GM20000 (cell line): Measurements from ENCODE around the gene CEACAM6.
A peak's percentile ranks its signal among the peaks of the same experiment; 100 is the strongest.

Experiments
- DNase-seq: peaks from one replicate; pipeline ENCODE4 v3.0.0; 2012; ENCODE audit warnings: low spot score
- TF ChIP-seq, protein P1 (sequence below): IDR thresholded peaks from 2 replicates; pipeline ENCODE4 v1.5.1; 2012; ENCODE audit warnings: mild to moderate bottlenecking, control low read depth; ENCODE audit errors: extremely low read depth, missing control alignments

Gene CEACAM6

DNA sequence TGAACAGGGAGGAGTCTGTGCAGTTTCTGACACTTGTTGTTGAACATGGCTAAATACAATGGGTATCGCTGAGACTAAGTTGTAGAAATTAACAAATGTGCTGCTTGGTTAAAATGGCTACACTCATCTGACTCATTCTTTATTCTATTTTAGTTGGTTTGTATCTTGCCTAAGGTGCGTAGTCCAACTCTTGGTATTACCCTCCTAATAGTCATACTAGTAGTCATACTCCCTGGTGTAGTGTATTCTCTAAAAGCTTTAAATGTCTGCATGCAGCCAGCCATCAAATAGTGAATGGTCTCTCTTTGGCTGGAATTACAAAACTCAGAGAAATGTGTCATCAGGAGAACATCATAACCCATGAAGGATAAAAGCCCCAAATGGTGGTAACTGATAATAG is 16.1 kb downstream of the CEACAM6 start:
- TF ChIP-seq, protein P1, sequence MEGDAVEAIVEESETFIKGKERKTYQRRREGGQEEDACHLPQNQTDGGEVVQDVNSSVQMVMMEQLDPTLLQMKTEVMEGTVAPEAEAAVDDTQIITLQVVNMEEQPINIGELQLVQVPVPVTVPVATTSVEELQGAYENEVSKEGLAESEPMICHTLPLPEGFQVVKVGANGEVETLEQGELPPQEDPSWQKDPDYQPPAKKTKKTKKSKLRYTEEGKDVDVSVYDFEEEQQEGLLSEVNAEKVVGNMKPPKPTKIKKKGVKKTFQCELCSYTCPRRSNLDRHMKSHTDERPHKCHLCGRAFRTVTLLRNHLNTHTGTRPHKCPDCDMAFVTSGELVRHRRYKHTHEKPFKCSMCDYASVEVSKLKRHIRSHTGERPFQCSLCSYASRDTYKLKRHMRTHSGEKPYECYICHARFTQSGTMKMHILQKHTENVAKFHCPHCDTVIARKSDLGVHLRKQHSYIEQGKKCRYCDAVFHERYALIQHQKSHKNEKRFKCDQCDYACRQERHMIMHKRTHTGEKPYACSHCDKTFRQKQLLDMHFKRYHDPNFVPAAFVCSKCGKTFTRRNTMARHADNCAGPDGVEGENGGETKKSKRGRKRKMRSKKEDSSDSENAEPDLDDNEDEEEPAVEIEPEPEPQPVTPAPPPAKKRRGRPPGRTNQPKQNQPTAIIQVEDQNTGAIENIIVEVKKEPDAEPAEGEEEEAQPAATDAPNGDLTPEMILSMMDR = no peak
- DNase-seq = no peak

DNA sequence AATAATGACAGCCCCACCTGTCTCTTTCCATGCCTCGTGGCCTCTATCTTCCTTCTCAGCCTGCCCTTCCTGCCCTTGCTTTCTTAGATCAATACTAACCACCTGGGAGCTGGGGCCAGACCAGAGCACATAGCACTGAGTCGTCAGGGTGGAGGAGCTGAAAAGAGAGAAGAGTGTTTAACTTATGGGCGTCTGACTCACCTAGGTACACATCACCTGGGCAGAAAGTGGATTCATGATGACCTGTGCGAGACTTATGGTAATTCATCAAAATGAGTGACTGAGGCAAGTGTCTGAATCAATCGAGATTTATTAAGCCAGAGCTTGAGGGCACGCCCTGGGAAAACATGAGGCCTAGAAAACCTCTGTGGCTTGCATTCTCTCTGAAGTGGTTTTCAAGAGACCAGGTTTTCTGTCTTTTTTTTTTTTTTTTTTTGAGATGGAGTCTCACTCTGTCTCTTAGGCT is 19.2 kb downstream of the CEACAM6 start:
- TF ChIP-seq, protein P1 = no peak
- no peak for DNase-seq

DNA sequence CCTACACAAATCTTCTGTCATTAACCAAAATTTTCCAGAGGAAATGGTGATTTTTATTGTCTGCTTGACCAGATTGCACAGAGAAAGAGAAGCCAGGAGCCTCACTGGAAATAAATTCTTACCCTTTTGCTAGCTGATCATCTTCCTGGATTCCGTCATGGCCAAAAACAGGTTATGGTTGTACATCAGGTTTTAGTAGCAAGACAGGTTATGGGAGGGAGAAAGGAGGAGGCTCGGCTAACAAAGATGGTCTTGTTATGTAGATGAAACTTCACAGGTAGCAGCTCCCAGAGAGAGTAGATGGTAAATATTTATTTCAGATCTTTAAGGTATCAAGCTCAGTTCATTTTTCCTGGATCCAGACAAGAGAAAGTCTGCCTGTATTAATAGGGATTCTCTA is 21.4 kb downstream of the CEACAM6 start:
- TF ChIP-seq, protein P1 = no peak
- no peak for DNase-seq

DNA sequence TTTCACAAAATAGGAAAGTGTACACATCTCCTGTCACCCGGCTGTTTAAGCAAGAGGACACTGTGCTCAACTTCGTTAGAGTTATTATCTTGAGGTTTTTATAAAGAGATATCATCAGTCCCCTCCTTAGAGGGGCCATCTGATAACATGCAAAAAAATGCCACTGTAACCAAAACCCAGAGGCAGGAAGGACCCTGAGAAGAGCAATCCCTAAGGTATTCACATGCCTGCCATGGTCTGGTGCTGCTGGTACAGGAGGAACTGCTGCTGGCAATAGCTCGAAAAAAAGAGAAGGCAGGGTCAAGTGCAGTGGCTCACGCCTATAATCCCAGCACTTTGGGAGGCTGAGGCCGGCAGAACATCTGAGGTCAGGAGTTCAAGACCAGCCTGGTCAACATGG is 28.3 kb downstream of the CEACAM6 start:
- TF ChIP-seq, protein P1 = no peak
- DNase-seq = no peak

DNA sequence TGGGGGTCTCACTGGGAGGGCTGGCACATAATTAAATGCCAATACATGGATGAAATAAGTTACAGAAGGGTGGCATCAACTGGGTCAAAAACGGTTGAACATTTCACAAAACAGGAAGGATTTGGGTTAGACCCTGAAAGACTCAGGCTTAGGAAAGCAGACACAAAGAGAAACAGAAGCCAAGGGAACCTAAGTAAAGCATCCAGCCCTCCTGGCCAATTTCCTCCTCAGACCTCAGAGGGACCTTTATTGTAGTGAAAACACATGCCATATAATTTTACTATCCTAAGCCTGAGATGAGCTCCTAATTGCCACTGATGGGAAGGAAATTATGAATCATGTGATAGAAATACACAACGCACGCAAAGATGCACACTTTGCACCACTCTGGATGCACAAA is 29.0 kb downstream of the CEACAM6 start:
- DNase-seq = no peak
- TF ChIP-seq, protein P1 = no peak

DNA sequence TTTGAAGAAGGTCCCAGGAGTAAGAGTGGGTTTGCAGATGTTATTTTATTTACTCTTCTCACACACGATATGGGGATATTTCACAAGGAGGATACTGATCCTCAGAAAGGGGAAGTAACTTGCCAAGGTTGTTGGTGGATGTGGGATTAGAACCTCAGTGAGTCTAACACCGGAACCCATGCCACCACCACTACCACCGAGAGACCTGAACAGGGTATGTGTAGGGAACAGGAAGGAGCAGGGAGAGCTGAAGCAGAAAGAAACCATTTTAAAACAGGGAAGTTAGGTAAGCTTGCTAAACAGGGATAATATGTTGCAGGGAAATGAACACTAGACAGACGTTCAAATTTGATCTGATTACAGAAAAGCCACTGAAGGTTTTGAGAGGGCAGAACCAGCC is 29.4 kb downstream of the CEACAM6 start:
- no peak for DNase-seq
- TF ChIP-seq, protein P1 = no peak

DNA sequence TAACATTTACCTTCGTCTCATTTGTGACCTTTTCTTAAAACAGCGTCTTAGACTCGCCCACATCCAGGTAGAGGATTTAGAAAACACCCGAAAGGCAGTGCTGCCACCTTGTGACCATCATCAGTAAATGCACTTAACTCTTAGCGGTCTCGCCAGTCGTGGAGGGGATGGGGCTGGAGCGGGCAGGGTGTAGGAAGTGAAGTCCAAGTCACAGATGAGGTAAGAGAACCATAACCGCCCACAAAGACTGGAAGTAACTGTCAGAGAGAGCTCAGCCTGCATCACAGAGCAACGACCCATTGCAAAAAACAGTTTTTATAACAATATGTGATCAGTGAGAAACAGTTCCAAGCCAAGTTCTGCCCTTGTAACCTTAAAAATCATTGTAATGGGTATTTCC is 30.3 kb downstream of the CEACAM6 start:
- TF ChIP-seq, protein P1 = peak; percentile 70
- DNase-seq = peak; percentile 80
